HepG2 (cell line): ENCODE measurements around the gene PKP3. TPM values are rescaled to one million over a fixed set of nuclear protein-coding genes. Genes with fewer than 3 reads are reported as not detected.
A peak's percentile ranks its signal among the peaks of the same experiment; 100 is the strongest.

Source experiments
- CSRNP1 ChIP-seq: sonication (generic); formaldehyde crosslinking; IDR thresholded peaks from 2 replicates; pipeline ENCODE4 v1.8.1; 2023; ENCODE audit warnings: mild to moderate bottlenecking, missing genetic modification reagents
- HNRNPK ChIP-seq: fragments of 200-400 bp; formaldehyde crosslinking; IDR thresholded peaks from 2 replicates; pipeline ENCODE4 v1.6.1; 2018; ENCODE audit warnings: low read length, low read depth, moderate library complexity, mild to moderate bottlenecking; ENCODE audit not compliant: poor library complexity, severe bottlenecking
- HOXD1 ChIP-seq: sonication (generic); formaldehyde crosslinking; IDR thresholded peaks from 2 replicates; pipeline ENCODE4 v1.5.0; 2020; ENCODE audit warnings: missing genetic modification reagents
- IRF1 ChIP-seq: sonication (generic); formaldehyde crosslinking; IDR thresholded peaks from 2 replicates; pipeline ENCODE4 v1.4.0; 2020; ENCODE audit warnings: low read depth, mild to moderate bottlenecking, missing genetic modification reagents
- KDM6A ChIP-seq: IDR thresholded peaks from 2 replicates; pipeline ENCODE4 v1.6.1; 2016; ENCODE audit warnings: low read depth
- MYC ChIP-seq: sonication (generic); formaldehyde crosslinking; IDR thresholded peaks from 2 replicates; pipeline ENCODE4 v1.9.0; 2021; ENCODE audit warnings: missing genetic modification reagents, borderline replicate concordance
- NR2F6 ChIP-seq, 2 experiments: IDR thresholded peaks; 2 replicates each; pipeline ENCODE4 v1.6.1; 2016; ENCODE audit warnings: antibody characterized with exemption in 1 of 2, mild to moderate bottlenecking in 1 of 2
- PCBP1 ChIP-seq: fragments of 200-400 bp; formaldehyde crosslinking; IDR thresholded peaks from 2 replicates; pipeline ENCODE4 v1.6.1; 2017; ENCODE audit warnings: mild to moderate bottlenecking, low read depth, low read length, borderline replicate concordance
- RCOR2 ChIP-seq: IDR thresholded peaks from 2 replicates; pipeline ENCODE4 v1.6.1; 2016; ENCODE audit warnings: missing biosample characterization, missing genetic modification reagents
- RFX3 ChIP-seq: IDR thresholded peaks from 2 replicates; pipeline ENCODE4 v1.6.1; 2016; ENCODE audit warnings: missing biosample characterization, missing genetic modification reagents
- TARDBP ChIP-seq: sonication (generic); formaldehyde crosslinking; IDR thresholded peaks from 2 replicates; pipeline ENCODE4 v1.8.0; 2022; ENCODE audit warnings: mild to moderate bottlenecking, missing genetic modification reagents
- ZFP1 ChIP-seq: IDR thresholded peaks from 2 replicates; pipeline ENCODE4 v1.6.1; 2016
- ZMYM2 ChIP-seq: sonication (generic); formaldehyde crosslinking; IDR thresholded peaks from 2 replicates; pipeline ENCODE4 v1.8.0; 2022; ENCODE audit warnings: mild to moderate bottlenecking, missing genetic modification reagents
- ZNF34 ChIP-seq: sonication (generic); formaldehyde crosslinking; IDR thresholded peaks from 2 replicates; pipeline ENCODE4 v1.4.0; 2020; ENCODE audit warnings: mild to moderate bottlenecking, missing genetic modification reagents, borderline replicate concordance
- ZNF558 ChIP-seq: sonication (generic); formaldehyde crosslinking; IDR thresholded peaks from 2 replicates; pipeline ENCODE4 v1.9.0; 2022; ENCODE audit warnings: mild to moderate bottlenecking, missing genetic modification reagents, borderline replicate concordance
- ZNF674 ChIP-seq: sonication (generic); formaldehyde crosslinking; IDR thresholded peaks from 2 replicates; pipeline ENCODE4 v1.5.0; 2020; ENCODE audit warnings: low read depth, mild to moderate bottlenecking, missing genetic modification reagents
- ZNF761 ChIP-seq: sonication (generic); formaldehyde crosslinking; conservative IDR thresholded peaks from 2 replicates; pipeline ENCODE4 v1.4.0; 2020; ENCODE audit warnings: mild to moderate bottlenecking, missing genetic modification reagents
- ZNF781 ChIP-seq: sonication (generic); formaldehyde crosslinking; IDR thresholded peaks from 2 replicates; pipeline ENCODE4 v1.5.1; 2020; ENCODE audit warnings: borderline replicate concordance, mild to moderate bottlenecking, missing genetic modification reagents; ENCODE audit errors: not compliant biosample characterization
- ZSCAN9 ChIP-seq: IDR thresholded peaks from 2 replicates; pipeline ENCODE4 v1.6.1; 2016; ENCODE audit warnings: borderline replicate concordance
- polyA plus RNA-seq, 8 experiments: library from polyadenylated mRNA; depleted of rRNA in 3 of 8; stranded (reverse) in 7 of 8; unstranded in 1 of 8; fragments of >200 nt; fragmentation: Illumina TruSeq in 4 of 8; extraction: Trizol in 4 of 8; gene quantifications; 2 replicates each; pipeline versions ENCODE4 v1.2.1 to v1.2.3, GENCODE V29; 2011 to 2016; ENCODE audit warnings: low read depth in 4 of 8, missing spikeins in 1 of 8, mixed read lengths in 1 of 8; ENCODE audit not compliant: insufficient read depth in 1 of 8
- total RNA-seq, 5 experiments: library from RNA; depleted of rRNA; stranded (reverse); fragments of >200 nt; fragmentation: Illumina TruSeq; extraction: Trizol; gene quantifications; 2 replicates each; pipeline ENCODE4 v1.2.3, GENCODE V29; 2016; ENCODE audit warnings: low read depth in 1 of 5
- TF ChIP-seq, protein P1 (sequence below): sonication (generic); formaldehyde crosslinking; IDR thresholded peaks from 2 replicates; pipeline ENCODE4 v1.4.0; 2020; ENCODE audit warnings: missing genetic modification reagents
- TF ChIP-seq, protein P2 (sequence below): sonication (generic); formaldehyde crosslinking; IDR thresholded peaks from 2 replicates; pipeline ENCODE4 v1.4.0; 2020; ENCODE audit warnings: low read depth, mild to moderate bottlenecking, missing genetic modification reagents
- TF ChIP-seq, protein P3 (sequence below): sonication (generic); formaldehyde crosslinking; IDR thresholded peaks from 2 replicates; pipeline ENCODE4 v1.8.0; 2023; ENCODE audit warnings: mild to moderate bottlenecking, missing genetic modification reagents
- TF ChIP-seq, protein P4 (sequence below): sonication (generic); formaldehyde crosslinking; IDR thresholded peaks from 2 replicates; pipeline ENCODE4 v1.4.0; 2020; ENCODE audit warnings: missing genetic modification reagents, mild to moderate bottlenecking, borderline replicate concordance

Gene PKP3
- total and polyA plus RNA-seq, 2 of the 13 experiments (the other 11 are each of a cell fraction or from before 2014, with no cell fraction given) = 18.0 to 28.7 TPM

DNA sequence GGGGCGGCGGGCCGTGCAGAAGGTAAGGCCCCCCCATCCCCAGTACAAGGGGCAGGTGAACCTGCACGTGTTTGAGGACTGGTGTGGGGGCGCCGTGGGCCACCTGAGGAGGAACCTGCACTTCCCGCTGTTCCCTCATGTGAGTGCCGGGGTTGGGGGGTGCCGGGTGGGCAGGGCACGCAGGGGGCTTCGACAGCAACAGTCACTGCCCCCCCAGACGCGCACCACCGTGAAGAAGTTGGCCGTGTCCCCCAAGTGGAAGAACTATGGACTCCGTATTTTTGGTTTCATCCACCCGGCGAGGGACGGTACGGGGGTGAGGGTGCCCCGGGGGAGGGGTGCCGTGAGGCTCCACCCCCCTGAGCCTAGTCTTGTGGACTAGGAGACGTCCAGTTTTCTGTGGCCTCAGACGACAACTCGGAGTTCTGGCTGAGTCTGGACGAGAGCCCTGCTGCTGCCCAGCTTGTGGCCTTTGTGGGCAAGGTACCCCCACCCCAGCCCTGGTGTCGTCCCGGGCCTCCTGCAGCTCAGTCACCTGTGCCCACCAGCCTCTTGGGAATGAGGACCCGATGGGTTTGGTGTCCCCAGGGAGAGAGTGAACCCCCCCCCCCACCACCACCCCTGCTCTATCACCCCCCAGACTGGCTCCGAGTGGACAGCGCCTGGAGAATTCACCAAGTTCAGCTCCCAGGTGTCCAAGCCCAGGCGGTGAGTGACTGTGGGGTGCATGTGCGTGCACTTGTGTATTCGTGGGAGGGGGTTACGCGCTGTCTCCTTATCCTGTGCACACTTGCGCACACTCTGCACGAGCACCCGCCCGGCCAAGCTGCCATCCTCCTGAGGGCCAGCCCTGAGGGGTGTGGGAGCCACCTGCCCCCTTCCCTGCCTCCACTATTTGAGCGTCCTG, 20.9 kb upstream of the PKP3 start (continued):
- TF ChIP-seq KDM6A (CRISPR knock-in tag) (no peak), TARDBP (CRISPR knock-in tag) (no peak), MYC (0 out of 2 replicates have a peak, but pooled peaks have one; percentile 12), ZNF674 (CRISPR knock-in tag) (no peak), ZNF34 (0 out of 2 replicates have a peak, but pooled peaks have one; percentile 17), ZNF781 (CRISPR knock-in tag) (no peak), HNRNPK (no peak), ZFP1 (CRISPR knock-in tag) (no peak), HOXD1 (CRISPR knock-in tag) (no peak), RFX3 (CRISPR knock-in tag) (no peak), ZNF558 (CRISPR knock-in tag) (no peak), ZSCAN9 (CRISPR knock-in tag) (no peak), ZMYM2 (CRISPR knock-in tag) (no peak), CSRNP1 (CRISPR knock-in tag) (no peak), NR2F6 (IDR thresholded peaks at IDR 0.05) (no peak), NR2F6 (CRISPR knock-in tag; IDR thresholded peaks at IDR 0.05) (0 out of 2 replicates have a peak, but pooled peaks have one; percentile 2), RCOR2 (no peak), PCBP1 (0 out of 2 replicates have a peak, but pooled peaks have one; percentile 31), ZNF761 (CRISPR knock-in tag) (no peak), IRF1 (CRISPR knock-in tag) (no peak)
- TF ChIP-seq, protein P1, sequence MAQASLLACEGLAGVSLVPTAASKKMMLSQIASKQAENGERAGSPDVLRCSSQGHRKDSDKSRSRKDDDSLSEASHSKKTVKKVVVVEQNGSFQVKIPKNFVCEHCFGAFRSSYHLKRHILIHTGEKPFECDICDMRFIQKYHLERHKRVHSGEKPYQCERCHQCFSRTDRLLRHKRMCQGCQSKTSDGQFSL (CRISPR knock-in tag) = peak; percentile 67
- TF ChIP-seq, protein P2, sequence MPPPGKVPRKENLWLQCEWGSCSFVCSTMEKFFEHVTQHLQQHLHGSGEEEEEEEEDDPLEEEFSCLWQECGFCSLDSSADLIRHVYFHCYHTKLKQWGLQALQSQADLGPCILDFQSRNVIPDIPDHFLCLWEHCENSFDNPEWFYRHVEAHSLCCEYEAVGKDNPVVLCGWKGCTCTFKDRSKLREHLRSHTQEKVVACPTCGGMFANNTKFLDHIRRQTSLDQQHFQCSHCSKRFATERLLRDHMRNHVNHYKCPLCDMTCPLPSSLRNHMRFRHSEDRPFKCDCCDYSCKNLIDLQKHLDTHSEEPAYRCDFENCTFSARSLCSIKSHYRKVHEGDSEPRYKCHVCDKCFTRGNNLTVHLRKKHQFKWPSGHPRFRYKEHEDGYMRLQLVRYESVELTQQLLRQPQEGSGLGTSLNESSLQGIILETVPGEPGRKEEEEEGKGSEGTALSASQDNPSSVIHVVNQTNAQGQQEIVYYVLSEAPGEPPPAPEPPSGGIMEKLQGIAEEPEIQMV (CRISPR knock-in tag) = no peak
- TF ChIP-seq, protein P3, sequence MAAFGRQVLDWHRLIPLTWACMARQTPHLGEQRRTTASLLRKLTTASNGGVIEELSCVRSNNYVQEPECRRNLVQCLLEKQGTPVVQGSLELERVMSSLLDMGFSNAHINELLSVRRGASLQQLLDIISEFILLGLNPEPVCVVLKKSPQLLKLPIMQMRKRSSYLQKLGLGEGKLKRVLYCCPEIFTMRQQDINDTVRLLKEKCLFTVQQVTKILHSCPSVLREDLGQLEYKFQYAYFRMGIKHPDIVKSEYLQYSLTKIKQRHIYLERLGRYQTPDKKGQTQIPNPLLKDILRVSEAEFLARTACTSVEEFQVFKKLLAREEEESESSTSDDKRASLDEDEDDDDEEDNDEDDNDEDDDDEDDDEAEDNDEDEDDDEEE (CRISPR knock-in tag) = no peak
- TF ChIP-seq, protein P4, sequence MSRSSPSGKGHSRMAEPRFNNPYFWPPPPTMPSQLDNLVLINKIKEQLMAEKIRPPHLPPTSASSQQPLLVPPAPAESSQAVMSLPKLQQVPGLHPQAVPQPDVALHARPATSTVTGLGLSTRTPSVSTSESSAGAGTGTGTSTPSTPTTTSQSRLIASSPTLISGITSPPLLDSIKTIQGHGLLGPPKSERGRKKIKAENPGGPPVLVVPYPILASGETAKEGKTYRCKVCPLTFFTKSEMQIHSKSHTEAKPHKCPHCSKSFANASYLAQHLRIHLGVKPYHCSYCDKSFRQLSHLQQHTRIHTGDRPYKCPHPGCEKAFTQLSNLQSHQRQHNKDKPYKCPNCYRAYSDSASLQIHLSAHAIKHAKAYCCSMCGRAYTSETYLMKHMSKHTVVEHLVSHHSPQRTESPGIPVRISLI (CRISPR knock-in tag) = no peak
